ENCODE results near the gene LEUTX. TPM values are rescaled to one million over a fixed set of nuclear protein-coding genes. Genes with fewer than 3 reads are reported as not detected.

The LEUTX gene
- total RNA-seq, 4 donors from 2014 or later: not detected

GRCh38 chr19:39745643-39746042 lies 33.0 kb upstream of the LEUTX start:
- H3K9me3 ChIP-seq: no peaks in the 10 kb centered on the region
- H3K36me3 ChIP-seq: no peaks in the 10 kb centered on the region
- no peaks in the 10 kb centered on the region for H3K27me3 ChIP-seq
- no peak overlapping the region for H3K27ac ChIP-seq
- TF ChIP-seq CTCF (IDR thresholded peaks at IDR 0.05): no peak
- DNase-seq (ENCODE audit: low spot score in 2 of 2): no peak
- no peak overlapping the region for H3K4me3 ChIP-seq
- 61% methylated on average over 3 of the region's 3 CpGs for WGBS
- H3K4me1 ChIP-seq: no peaks in the 10 kb centered on the region

- H3K4me3 ChIP-seq: no peak overlapping the region
- H3K9me3 ChIP-seq: no peaks in the 10 kb centered on the region
- H3K27ac ChIP-seq: no peak overlapping the region
- no peak for TF ChIP-seq POLR2AphosphoS5 (IDR thresholded peaks at IDR 0.05)
- no peak for TF ChIP-seq POLR2A (IDR thresholded peaks at IDR 0.05)
- TF ChIP-seq EP300 (IDR thresholded peaks at IDR 0.05): no peak
- TF ChIP-seq CTCF (IDR thresholded peaks at IDR 0.05): no peak
- no peaks in the 10 kb centered on the region for H3K4me1 ChIP-seq
- WGBS: 68% methylated on average over 4 of the region's 4 CpGs
- H3K36me3 ChIP-seq: no peaks in the 10 kb centered on the region
- no peak for DNase-seq (ENCODE audit: low spot score in 2 of 2)
- H3K27me3 ChIP-seq: peaks cover 7% of the 10 kb centered on the region
Observed at GRCh38 chr19:39746836-39747529, 31.7 kb upstream of the LEUTX start.

- H3K9me3 ChIP-seq: no peaks in the 10 kb centered on the region
- H3K4me3 ChIP-seq: no peak overlapping the region
- WGBS: 83% methylated on average over 5 of the region's 5 CpGs
- TF ChIP-seq POLR2AphosphoS5 (IDR thresholded peaks at IDR 0.05) (no peak), CTCF (IDR thresholded peaks at IDR 0.05) (no peak), POLR2A (IDR thresholded peaks at IDR 0.05) (no peak), EP300 (IDR thresholded peaks at IDR 0.05) (no peak)
- no peaks in the 10 kb centered on the region for H3K36me3 ChIP-seq
- H3K4me1 ChIP-seq: no peaks in the 10 kb centered on the region
- no peak for DNase-seq (ENCODE audit: low spot score in 2 of 2)
- peaks cover 15% of the 10 kb centered on the region for H3K27me3 ChIP-seq
- H3K27ac ChIP-seq: no peak overlapping the region
Observed at GRCh38 chr19:39749981-39750380, 28.7 kb upstream of the LEUTX start.

GRCh38 chr19:39752390-39752789 lies 26.3 kb upstream of the LEUTX start:
- Histone ChIP-seq H3K9me3 (no peaks in the 10 kb centered on the region), H3K27ac (no peak overlapping the region), H3K4me3 (no peak overlapping the region), H3K4me1 (no peaks in the 10 kb centered on the region), H3K36me3 (no peaks in the 10 kb centered on the region), H3K27me3 (peaks cover 25% of the 10 kb centered on the region)
- no peak for DNase-seq (ENCODE audit: low spot score in 2 of 2)
- TF ChIP-seq POLR2A (IDR thresholded peaks at IDR 0.05): no peak
- TF ChIP-seq CTCF (IDR thresholded peaks at IDR 0.05): no peak
- no peak for TF ChIP-seq EP300 (IDR thresholded peaks at IDR 0.05)
- TF ChIP-seq POLR2AphosphoS5 (IDR thresholded peaks at IDR 0.05): no peak

- no peaks in the 10 kb centered on the region for H3K4me1 ChIP-seq
- H3K27me3 ChIP-seq: peaks cover 29% of the 10 kb centered on the region
- H3K27ac ChIP-seq: no peak overlapping the region
- no peak for DNase-seq (ENCODE audit: low spot score in 2 of 2)
- no peak overlapping the region for H3K4me3 ChIP-seq
- H3K36me3 ChIP-seq: no peaks in the 10 kb centered on the region
- no peaks in the 10 kb centered on the region for H3K9me3 ChIP-seq
- TF ChIP-seq CTCF (IDR thresholded peaks at IDR 0.05): no peak
- TF ChIP-seq EP300 (IDR thresholded peaks at IDR 0.05): no peak
- TF ChIP-seq POLR2AphosphoS5 (IDR thresholded peaks at IDR 0.05): no peak
- no peak for TF ChIP-seq POLR2A (IDR thresholded peaks at IDR 0.05)
Observed at GRCh38 chr19:39752795-39753194, 25.9 kb upstream of the LEUTX start.
